ENCODE measurements around the gene GLI3.

GLI3 gene

DNA sequence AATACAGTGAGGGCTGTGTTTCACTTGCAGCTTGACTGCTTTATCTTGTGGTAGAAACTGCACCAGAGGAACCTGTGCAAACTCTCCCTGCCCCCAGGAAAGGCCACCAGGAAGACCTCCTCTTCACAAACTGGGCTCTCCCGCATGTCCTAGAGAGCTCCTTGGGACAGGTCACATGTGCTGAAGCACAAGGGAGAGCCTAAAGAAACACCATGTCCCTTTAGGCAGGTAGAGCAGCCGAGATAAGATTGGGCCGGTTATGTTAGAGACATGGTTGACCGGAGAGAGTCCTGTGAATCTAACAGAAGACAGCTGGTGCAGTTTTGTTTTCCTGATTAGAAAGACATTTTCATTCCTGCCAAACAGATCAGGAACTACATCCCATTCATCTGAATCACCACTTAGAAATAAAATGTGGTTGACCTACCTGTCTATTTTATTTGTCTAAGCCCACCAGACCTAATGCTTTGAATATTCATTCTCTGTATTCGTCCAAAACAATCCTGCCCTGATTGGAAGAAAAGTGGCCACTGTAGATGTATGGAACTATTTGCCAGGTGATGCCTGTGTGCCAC, 224.1 kb downstream of the GLI3 start:
- TF ChIP-seq, protein P1, sequence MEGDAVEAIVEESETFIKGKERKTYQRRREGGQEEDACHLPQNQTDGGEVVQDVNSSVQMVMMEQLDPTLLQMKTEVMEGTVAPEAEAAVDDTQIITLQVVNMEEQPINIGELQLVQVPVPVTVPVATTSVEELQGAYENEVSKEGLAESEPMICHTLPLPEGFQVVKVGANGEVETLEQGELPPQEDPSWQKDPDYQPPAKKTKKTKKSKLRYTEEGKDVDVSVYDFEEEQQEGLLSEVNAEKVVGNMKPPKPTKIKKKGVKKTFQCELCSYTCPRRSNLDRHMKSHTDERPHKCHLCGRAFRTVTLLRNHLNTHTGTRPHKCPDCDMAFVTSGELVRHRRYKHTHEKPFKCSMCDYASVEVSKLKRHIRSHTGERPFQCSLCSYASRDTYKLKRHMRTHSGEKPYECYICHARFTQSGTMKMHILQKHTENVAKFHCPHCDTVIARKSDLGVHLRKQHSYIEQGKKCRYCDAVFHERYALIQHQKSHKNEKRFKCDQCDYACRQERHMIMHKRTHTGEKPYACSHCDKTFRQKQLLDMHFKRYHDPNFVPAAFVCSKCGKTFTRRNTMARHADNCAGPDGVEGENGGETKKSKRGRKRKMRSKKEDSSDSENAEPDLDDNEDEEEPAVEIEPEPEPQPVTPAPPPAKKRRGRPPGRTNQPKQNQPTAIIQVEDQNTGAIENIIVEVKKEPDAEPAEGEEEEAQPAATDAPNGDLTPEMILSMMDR (IDR thresholded peaks at IDR 0.05; ENCODE audit: insufficient read depth, low read depth, low read length, missing control alignments): no peak
- H3K4me3 ChIP-seq (ENCODE audit: low read length): no peak overlapping the region
- DNase-seq (ENCODE audit: low read depth): no peak

DNA sequence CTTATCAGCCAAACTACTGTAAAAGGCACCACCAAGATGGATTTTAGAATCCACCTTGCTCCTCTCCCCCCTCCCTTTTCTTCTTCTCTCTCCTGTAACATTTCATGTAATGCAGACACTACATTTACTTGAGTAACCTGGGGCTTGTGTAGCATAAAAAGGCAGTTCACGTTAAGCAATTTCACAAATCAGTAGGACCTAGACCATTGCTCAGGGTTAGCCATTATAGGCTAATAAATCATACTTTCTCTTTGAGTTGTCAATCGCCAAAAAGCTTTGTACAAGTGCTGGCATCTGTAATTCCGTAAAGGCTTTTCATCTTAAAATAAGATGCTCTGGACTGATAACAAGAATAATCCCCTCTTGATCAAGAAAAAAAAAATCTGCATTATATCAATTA, 224.7 kb downstream of the GLI3 start:
- H3K4me3 ChIP-seq (ENCODE audit: low read length): no peak overlapping the region
- TF ChIP-seq, protein P1 (IDR thresholded peaks at IDR 0.05; ENCODE audit: insufficient read depth, low read depth, low read length, missing control alignments): no peak

DNA sequence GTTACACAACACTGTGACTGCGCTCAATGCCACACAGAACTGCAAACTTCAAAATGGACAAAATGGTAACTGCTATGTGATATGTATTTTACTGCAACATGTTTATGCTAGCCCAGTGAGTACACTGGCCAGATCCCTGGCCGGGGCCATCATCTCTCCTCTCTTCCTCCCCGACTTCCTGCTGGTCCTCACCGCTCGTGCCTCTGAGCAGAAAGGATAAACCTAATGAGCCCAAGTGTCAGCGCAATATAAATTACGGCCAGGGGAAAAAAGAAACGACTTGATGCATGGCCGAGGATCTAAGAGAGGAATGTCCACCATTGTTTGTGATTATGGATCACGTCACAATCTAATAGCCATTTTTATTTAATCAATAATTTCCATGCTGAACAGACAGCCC, 225.2 kb downstream of the GLI3 start:
- TF ChIP-seq, protein P1 (IDR thresholded peaks at IDR 0.05; ENCODE audit: insufficient read depth, low read depth, low read length, missing control alignments): no peak
- no peak for DNase-seq (ENCODE audit: low read depth)
- H3K4me3 ChIP-seq (ENCODE audit: low read length): no peak overlapping the region

More for the DNA sequence above, 224.7 kb downstream of the GLI3 start:
- no peak for DNase-seq (ENCODE audit: low read depth)

DNA sequence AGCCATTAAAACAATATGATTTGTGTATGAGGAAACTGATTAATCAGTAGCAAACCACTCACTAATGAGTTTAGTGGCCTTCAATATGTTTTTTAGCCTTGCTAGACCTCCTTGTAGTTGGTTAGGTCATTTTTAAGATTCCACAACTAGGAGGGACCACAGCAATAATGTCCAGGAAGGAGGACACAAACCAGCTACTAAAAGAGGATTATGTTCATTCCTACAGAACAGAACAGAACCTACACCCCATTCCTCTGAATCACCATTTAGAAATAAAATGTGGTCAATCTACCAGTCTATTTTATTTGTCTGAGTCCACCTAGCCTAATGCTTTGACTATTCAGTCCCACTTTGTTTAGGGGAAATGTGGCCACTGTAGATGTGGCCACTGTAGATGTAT, 226.3 kb downstream of the GLI3 start:
- H3K4me3 ChIP-seq (ENCODE audit: low read length): no peak overlapping the region
- DNase-seq (ENCODE audit: low read depth): no peak
- TF ChIP-seq, protein P1 (IDR thresholded peaks at IDR 0.05; ENCODE audit: insufficient read depth, low read depth, low read length, missing control alignments): no peak

DNA sequence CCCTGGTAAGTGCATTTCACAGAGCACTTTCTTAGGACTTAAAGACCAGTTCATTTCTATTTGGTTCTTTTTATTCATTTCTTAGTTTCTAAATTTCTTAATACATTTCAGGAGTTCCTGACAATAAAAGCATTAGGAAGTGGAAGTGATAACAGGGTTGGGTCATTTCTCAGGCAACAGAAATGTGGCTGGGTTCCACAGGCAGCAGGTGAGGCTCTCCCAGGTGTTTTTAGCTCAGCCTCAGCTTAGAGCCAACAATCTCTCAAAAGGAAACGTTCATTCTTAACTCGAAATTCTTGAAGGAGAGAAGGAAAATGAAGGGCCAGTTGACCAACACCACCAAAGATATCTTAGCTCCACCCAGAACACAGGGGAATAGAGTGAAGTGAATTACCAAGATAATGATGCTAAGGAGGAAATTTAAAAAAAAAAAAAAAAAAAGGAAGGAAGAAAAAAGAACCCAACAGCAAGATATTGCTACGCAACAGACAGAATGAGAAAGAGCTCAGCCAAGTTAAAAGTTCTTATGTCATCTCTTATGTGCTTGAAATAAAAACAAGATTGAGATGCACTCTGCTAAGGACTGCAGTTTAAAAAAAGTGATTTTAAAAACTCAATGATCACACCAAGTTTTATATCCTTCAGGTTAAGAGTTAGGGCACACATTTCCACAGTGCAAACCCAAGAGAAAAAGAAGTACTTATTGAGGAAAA, 230.1 kb downstream of the GLI3 start:
- no peak for DNase-seq (ENCODE audit: low read depth)
- TF ChIP-seq, protein P1 (IDR thresholded peaks at IDR 0.05; ENCODE audit: insufficient read depth, low read depth, low read length, missing control alignments): no peak
- no peak overlapping the region for H3K4me3 ChIP-seq (ENCODE audit: low read length)

DNA sequence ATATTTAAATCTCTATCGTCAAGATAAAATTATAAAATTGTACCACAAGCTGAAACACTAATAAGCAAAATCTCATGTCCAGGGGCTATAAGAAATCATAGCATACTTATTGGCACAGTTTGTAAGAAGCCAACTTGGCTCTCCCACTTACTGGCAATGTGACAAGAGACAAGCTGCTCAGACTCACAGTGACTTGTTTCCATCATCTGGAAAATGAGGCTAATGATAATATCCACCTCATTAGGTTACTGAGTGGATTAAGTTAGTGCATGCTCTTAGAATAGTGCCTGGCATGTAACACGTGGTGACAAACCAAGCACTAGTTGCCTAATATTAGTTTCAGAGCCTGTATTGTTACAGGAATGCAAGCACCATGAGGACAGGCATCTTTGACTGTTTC, 234.4 kb downstream of the GLI3 start:
- no peak for DNase-seq (ENCODE audit: low read depth)
- TF ChIP-seq, protein P1 (IDR thresholded peaks at IDR 0.05; ENCODE audit: insufficient read depth, low read depth, low read length, missing control alignments): no peak
- H3K4me3 ChIP-seq (ENCODE audit: low read length): no peak overlapping the region
